Stimulated activated CD8-positive, alpha-beta memory T cell treated with anti-CD3 and anti-CD28 coated beads, Interleukin-7, amount 100 ng/mL, for 48 hours (primary cell): ENCODE data around the gene ITGB5.

Experiments used
- DNase-seq, 2 donors: peaks; one replicate each; pipeline ENCODE4 v3.0.0-alpha.2; 2020; ENCODE audit warnings: low read depth in 1 of 2; ENCODE audit errors: extremely low read depth in 1 of 2

The ITGB5 gene

GRCh38 chr3:124773351-124774326 is 113.5 kb downstream of the ITGB5 start:
- no peak for DNase-seq

- no peak for DNase-seq
These were observed 114.9 kb downstream of the ITGB5 start for GRCh38 chr3:124772081-124772831.

GRCh38 chr3:124771083-124771445 is 116.1 kb downstream of the ITGB5 start:
- DNase-seq: no peak

- DNase-seq: no peak
These were observed 116.7 kb downstream of the ITGB5 start for GRCh38 chr3:124770336-124771082.

GRCh38 chr3:124769462-124769861 is 117.7 kb downstream of the ITGB5 start:
- DNase-seq: no peak

- peak in 1 of 2 donors; percentile 10 for DNase-seq
These were observed 118.4 kb downstream of the ITGB5 start for GRCh38 chr3:124768812-124769211.

- no peak for DNase-seq
These were observed 119.5 kb downstream of the ITGB5 start for GRCh38 chr3:124767691-124768090.

- no peak for DNase-seq
These were observed 119.9 kb downstream of the ITGB5 start for GRCh38 chr3:124767264-124767663.

GRCh38 chr3:124766113-124767095 is 120.8 kb downstream of the ITGB5 start:
- DNase-seq: no peak

- DNase-seq: no peak
These were observed 121.8 kb downstream of the ITGB5 start for GRCh38 chr3:124765197-124765840.

GRCh38 chr3:124764746-124765145 is 122.4 kb downstream of the ITGB5 start:
- DNase-seq: no peak

GRCh38 chr3:124763644-124764358 is 123.4 kb downstream of the ITGB5 start:
- DNase-seq: no peak

GRCh38 chr3:124763206-124763605 is 124.0 kb downstream of the ITGB5 start:
- DNase-seq: no peak

- DNase-seq: no peak
These were observed 124.5 kb downstream of the ITGB5 start for GRCh38 chr3:124762661-124763011.

- DNase-seq: no peak
These were observed 125.1 kb downstream of the ITGB5 start for GRCh38 chr3:124761935-124762660.

- peak; percentile 15 to 57 for DNase-seq
These were observed 125.8 kb downstream of the ITGB5 start for GRCh38 chr3:124761250-124761796.

- no peak for DNase-seq
These were observed 126.6 kb downstream of the ITGB5 start for GRCh38 chr3:124760601-124761000.
